Measurements from ENCODE around the gene TWF1.

DNA sequence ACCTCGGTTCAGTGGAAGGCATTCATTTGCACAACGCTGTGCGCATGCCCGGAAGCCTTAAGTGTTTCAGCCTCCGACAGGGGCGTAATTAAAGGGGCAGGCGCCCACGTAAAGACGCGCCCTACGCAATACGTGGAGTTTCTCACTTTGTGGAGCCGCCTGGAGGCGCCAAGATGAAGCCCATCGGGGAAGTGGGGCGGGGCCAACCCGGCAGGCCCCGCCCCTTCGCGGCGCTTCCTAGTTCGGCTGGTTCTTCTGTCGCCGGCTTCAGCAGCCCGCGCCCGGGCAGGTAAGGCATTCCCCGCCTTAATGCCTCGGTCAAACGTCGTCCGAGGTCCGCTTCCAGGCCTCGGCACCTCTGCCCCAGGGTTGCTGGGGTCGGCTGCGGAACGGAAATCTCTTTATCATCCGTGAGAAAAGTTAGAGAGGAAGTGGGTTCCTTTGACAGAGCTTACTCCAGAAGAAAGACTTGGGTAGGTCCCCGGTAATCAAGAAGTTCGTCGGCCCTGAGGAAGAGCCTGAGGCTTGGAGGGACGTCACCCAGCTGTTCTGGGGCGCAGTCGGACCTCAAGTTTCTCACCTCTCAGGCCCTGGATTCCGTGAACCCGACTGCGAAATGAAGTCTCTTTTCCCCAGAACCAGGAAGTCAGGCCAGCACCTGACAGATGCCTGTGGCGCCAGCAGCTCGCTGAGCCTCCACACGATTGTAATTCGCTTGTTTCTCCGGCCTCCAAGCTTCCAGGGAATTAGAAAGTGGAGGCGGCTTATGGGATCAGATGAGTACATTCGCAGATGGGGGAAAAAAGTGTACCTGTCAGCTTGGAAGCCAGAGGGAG, 47.2 kb downstream of the TWF1 start, which contains the start of the genes IRAK4 and PUS7L:
- TF ChIP-seq, protein P1, sequence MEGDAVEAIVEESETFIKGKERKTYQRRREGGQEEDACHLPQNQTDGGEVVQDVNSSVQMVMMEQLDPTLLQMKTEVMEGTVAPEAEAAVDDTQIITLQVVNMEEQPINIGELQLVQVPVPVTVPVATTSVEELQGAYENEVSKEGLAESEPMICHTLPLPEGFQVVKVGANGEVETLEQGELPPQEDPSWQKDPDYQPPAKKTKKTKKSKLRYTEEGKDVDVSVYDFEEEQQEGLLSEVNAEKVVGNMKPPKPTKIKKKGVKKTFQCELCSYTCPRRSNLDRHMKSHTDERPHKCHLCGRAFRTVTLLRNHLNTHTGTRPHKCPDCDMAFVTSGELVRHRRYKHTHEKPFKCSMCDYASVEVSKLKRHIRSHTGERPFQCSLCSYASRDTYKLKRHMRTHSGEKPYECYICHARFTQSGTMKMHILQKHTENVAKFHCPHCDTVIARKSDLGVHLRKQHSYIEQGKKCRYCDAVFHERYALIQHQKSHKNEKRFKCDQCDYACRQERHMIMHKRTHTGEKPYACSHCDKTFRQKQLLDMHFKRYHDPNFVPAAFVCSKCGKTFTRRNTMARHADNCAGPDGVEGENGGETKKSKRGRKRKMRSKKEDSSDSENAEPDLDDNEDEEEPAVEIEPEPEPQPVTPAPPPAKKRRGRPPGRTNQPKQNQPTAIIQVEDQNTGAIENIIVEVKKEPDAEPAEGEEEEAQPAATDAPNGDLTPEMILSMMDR (IDR thresholded peaks at IDR 0.05; ENCODE audit: low read depth, low read length, poor library complexity, severe bottlenecking), result peak; percentile 41
- TF ChIP-seq EZH2phosphoT487 (IDR thresholded peaks at IDR 0.05; ENCODE audit: borderline replicate concordance, low read length), result no peak
